Ovary (tissue), 9 donors: ENCODE measurements around the gene KSR1. TPM values are rescaled to one million over a fixed set of nuclear protein-coding genes. Genes with fewer than 3 reads are reported as not detected.

ENCODE experiments used
- DNase-seq, 5 donors: peaks; one replicate each; pipeline ENCODE4 v3.0.0-alpha.2; 2019 to 2020
- H3K27ac ChIP-seq, 2 donors: fragments of 200-600 bp; one replicate each; pipeline versions ENCODE4 v1.5.1 to v1.8.0; 2019 to 2022
- H3K27me3 ChIP-seq: fragments of 200-600 bp; one replicate; pipeline ENCODE4 v1.8.0; 2022
- H3K36me3 ChIP-seq: fragments of 200-600 bp; sonication (generic); one replicate; pipeline ENCODE4 v1.5.1; 2019
- H3K4me1 ChIP-seq: one replicate; pipeline ENCODE4 v1.8.1; 2013; ENCODE audit warnings: mild to moderate bottlenecking, moderate library complexity; ENCODE audit not compliant: insufficient read depth
- H3K4me3 ChIP-seq: fragments of 200-600 bp; sonication (generic); one replicate; pipeline ENCODE4 v1.5.1; 2017
- H3K9me3 ChIP-seq, 2 donors: fragments of 200-600 bp in 1 of 2; sonication (generic) in 1 of 2; one replicate each; pipeline versions ENCODE4 v1.5.1 to v1.8.1; 2013 to 2019; ENCODE audit warnings: mild to moderate bottlenecking in 1 of 2, moderate library complexity in 1 of 2
- EP300 ChIP-seq: sonication (generic); formaldehyde crosslinking; IDR thresholded peaks from one replicate; pipeline ENCODE4 v1.6.1; 2017; ENCODE audit warnings: antibody characterized with exemption
- POLR2A ChIP-seq: fragments of 450-650 bp; IDR thresholded peaks from one replicate; pipeline ENCODE4 v1.6.1; 2017; ENCODE audit warnings: antibody characterized with exemption, mild to moderate bottlenecking, moderate library complexity
- WGBS, 3 donors: extraction: QIAGEN DNeasy Blood & Tissue Kit in 1 of 3; methylation state at CpG; one replicate each; pipeline versions ENCODE4 v1.1.5 to v1.1.7; 2013 to 2017; 5-methylcytosine and 5-hydroxymethylcytosine counted together
- intact Hi-C, 4 donors: fragments of 100-400 bp; cut with DNase I; formaldehyde crosslinking; loops; one replicate each; pipeline versions ENCODE4 v1.11.0 to v1.15.1; 2022 to 2023
- polyA plus RNA-seq, 2 donors: library from polyadenylated mRNA; stranded (reverse); fragments of 200-250 nt in 1 of 2; fragments of 350-450 nt in 1 of 2; fragmentation: Illumina TruSeq in 1 of 2; extraction: RNeasy Lipid Tissue Mini Kit (QIAGEN cat#74804) in 1 of 2; gene quantifications; one replicate each; pipeline ENCODE4 v1.2.3, GENCODE V29; 2013 to 2014
- total RNA-seq, 7 donors: library from RNA; depleted of rRNA in 2 of 7; stranded (reverse); fragments of >200 nt in 2 of 7; fragmentation: NEBNext Ultra II Directional in 3 of 7; extraction: Animal tissue kit (Norgen Biotek cat#: 25700) in 3 of 7; gene quantifications; one replicate each; pipeline versions ENCODE4 v1.1.0 to v1.2.4, GENCODE V29; 2016 to 2023
- TF ChIP-seq, protein P1 (sequence below), 3 donors: fragments of 450-650 bp in 2 of 3; fragments of 200-600 bp in 1 of 3; IDR thresholded peaks; one replicate each; pipeline versions ENCODE4 v1.5.1 to v1.8.0; 2016 to 2022; ENCODE audit warnings: antibody characterized with exemption in 3 of 3, mild to moderate bottlenecking in 1 of 3
- donor health status: DM: no; HTN: no; CAD: no; lungs with moderate emphysema.
- donor health status: DM: no; HTN: no; CAD: no.
- donor health status: Bipolar disorder and iron deficiency.
- donor health status: DM: yes; HTN: yes; CAD: no.
- donor health status: DM: no; HTN: no; CAD: no.
- donor health status: DM: yes; HTN: yes; CAD: no.

The KSR1 gene
- total and polyA plus RNA-seq, 9 donors, result 27.7 to 84.8 (median 39.5) TPM

DNA sequence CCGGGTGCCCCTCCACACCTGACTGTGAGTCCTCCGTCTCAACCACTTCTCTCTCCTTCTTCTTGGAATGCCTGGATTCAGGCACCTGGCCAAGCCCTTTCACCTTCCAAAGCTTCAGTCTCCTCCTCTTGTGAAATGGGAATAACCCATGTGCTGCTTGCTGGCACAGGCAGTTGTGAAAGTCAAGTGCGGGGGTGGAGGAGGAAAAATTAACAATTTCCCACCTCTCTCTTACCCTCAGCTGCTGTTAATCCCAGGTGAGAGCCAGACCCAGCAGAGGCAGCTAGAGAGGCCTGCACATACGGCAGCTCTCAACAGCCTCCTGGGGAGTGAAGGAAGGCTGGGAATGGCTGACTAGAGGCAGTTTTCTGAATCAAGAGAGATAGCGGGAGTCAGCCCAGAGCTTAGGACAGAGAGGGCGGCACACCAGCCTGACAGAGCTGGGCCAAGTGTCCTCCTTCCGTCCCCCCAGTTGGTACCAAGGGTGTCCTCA lies 96.8 kb downstream of the KSR1 start:
- Histone ChIP-seq H3K36me3 (no peaks in the 10 kb centered on the region), H3K4me3 (no peak overlapping the region), H3K4me1 (peaks cover 15% of the 10 kb centered on the region), H3K27ac (peak overlapping the region in 1 of 2 donors; percentile 17), H3K27me3 (no peaks in the 10 kb centered on the region), H3K9me3 (no peaks in the 10 kb centered on the region)
- intact Hi-C loops, result no loop called here
- TF ChIP-seq EP300, result no peak
- TF ChIP-seq, protein P1, sequence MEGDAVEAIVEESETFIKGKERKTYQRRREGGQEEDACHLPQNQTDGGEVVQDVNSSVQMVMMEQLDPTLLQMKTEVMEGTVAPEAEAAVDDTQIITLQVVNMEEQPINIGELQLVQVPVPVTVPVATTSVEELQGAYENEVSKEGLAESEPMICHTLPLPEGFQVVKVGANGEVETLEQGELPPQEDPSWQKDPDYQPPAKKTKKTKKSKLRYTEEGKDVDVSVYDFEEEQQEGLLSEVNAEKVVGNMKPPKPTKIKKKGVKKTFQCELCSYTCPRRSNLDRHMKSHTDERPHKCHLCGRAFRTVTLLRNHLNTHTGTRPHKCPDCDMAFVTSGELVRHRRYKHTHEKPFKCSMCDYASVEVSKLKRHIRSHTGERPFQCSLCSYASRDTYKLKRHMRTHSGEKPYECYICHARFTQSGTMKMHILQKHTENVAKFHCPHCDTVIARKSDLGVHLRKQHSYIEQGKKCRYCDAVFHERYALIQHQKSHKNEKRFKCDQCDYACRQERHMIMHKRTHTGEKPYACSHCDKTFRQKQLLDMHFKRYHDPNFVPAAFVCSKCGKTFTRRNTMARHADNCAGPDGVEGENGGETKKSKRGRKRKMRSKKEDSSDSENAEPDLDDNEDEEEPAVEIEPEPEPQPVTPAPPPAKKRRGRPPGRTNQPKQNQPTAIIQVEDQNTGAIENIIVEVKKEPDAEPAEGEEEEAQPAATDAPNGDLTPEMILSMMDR (IDR thresholded peaks at IDR 0.05), result no peak
- TF ChIP-seq POLR2A, result no peak
- peak in 2 of 5 donors; percentile 57 to 71 for DNase-seq
- 79 to 84% (median 82%) methylated on average over 7 of the region's 7 CpGs for WGBS, 3 donors

DNA sequence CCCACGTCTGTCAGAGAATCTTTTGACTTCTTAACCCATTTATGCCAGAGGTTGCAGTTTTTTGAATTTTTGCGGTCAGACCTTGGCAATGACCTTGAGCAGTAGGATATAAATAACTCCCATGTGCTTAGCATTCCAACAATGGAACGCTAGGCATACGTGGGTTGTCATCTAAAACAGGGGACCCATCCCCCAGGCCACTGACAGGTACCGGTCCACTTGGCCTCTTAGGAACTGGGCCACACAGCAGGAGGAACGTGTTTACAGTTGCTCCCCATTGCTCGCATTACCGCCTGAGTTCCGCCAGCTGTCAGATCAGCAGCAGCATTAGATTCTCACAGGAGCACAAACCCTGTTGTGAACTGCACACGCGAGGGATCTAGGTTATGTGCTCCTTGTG lies 97.9 kb downstream of the KSR1 start:
- Histone ChIP-seq H3K4me3 (no peak overlapping the region), H3K36me3 (no peaks in the 10 kb centered on the region), H3K9me3 (no peaks in the 10 kb centered on the region), H3K4me1 (peaks cover 14% of the 10 kb centered on the region), H3K27me3 (no peaks in the 10 kb centered on the region), H3K27ac (peak overlapping the region in 1 of 2 donors; percentile 17)
- 18 to 32% (median 20%) methylated on average over 11 of the region's 11 CpGs for WGBS, 3 donors
- TF ChIP-seq, protein P1 (IDR thresholded peaks at IDR 0.05), result no peak
- no peak for TF ChIP-seq POLR2A
- no peak for TF ChIP-seq EP300
- intact Hi-C loops, result no loop called here
- peak in 1 of 5 donors; percentile 32 for DNase-seq

DNA sequence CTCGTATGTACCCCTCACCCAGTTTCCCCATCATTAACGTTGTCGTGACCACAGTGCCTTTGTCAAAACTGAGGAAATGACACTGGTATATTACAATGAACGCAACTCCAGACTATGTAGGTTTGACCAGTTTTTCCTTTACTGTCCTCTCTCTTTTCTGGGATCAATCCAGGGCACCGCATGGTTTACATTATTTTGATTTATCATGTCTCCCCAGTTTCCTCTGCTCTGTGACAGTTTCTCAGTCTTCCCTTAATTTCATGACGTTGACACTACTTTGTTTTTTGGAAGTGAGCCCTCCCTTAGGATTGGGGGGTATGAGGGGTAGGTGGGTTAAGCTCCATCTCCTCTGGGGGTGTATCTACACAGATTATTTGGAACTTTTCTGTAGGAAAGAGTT lies 98.7 kb downstream of the KSR1 start:
- TF ChIP-seq, protein P1 (IDR thresholded peaks at IDR 0.05), result no peak
- TF ChIP-seq EP300 (no peak), POLR2A (no peak)
- Histone ChIP-seq H3K27ac (no peak overlapping the region), H3K4me1 (peaks cover 16% of the 10 kb centered on the region), H3K36me3 (no peaks in the 10 kb centered on the region), H3K4me3 (no peak overlapping the region), H3K9me3 (no peaks in the 10 kb centered on the region), H3K27me3 (no peaks in the 10 kb centered on the region)
- intact Hi-C loops, result no loop called here
- DNase-seq, result no peak
- 82 to 93% (median 85%) methylated on average over 6 of the region's 6 CpGs for WGBS, 3 donors

DNA sequence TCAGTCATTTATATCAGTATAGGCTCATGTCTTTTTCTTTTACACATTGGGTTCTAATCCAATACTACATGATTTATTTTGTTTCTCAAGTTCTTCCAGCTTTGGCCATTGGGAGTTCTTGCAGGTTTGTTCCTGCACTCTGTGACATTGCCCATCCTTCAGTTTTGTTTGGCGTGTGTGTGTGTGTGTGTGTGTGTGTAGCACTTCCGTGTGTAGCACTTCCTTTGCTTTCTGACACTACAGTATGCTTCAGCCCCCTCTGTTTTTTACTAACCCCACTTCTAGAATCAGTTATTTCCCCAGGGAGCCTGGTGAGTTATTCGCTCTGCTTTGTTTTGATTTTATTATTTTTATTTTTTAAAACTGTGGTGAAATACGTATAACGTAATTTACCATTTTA lies 99.1 kb downstream of the KSR1 start:
- no peak for TF ChIP-seq EP300
- no peak for TF ChIP-seq POLR2A
- TF ChIP-seq, protein P1 (IDR thresholded peaks at IDR 0.05), result no peak
- Histone ChIP-seq H3K27me3 (no peaks in the 10 kb centered on the region), H3K4me1 (peaks cover 16% of the 10 kb centered on the region), H3K27ac (no peak overlapping the region), H3K36me3 (no peaks in the 10 kb centered on the region), H3K4me3 (no peak overlapping the region), H3K9me3 (no peaks in the 10 kb centered on the region)
- DNase-seq, result no peak
- intact Hi-C loops, result no loop called here
- 39 to 64% (median 57%) methylated on average over 5 of the region's 5 CpGs for WGBS, 3 donors
